ENCODE measurements around the gene ANKRD36C. TPM values are rescaled to one million over a fixed set of nuclear protein-coding genes. Genes with fewer than 3 reads are reported as not detected.
"Not testable (repeated sequence)": the region's sequence is repeated elsewhere in the genome, so short reads cannot be mapped to it uniquely, and the experiment has no call there.

The ANKRD36C gene
- total and polyA plus RNA-seq, 2 donors: 2.6 to 239 TPM

GRCh38 chr2:95930740-95931139, 60.9 kb downstream of the ANKRD36C start:
- H3K27ac ChIP-seq (ENCODE audit: low read depth); H3K4me1 ChIP-seq (ENCODE audit: insufficient read depth); H3K4me3 ChIP-seq (ENCODE audit: low read depth, low read length); H3K36me3 ChIP-seq (ENCODE audit: insufficient read depth); DNase-seq (ENCODE audit: extremely low spot score): not testable (repeated sequence)
- 93% methylated on average over 3 of the region's 3 CpGs for WGBS

- 78% methylated on average over 1 of the region's 1 CpG for WGBS
- not testable (repeated sequence) for H3K4me3 ChIP-seq (ENCODE audit: low read depth, low read length); DNase-seq (ENCODE audit: extremely low spot score); H3K36me3 ChIP-seq (ENCODE audit: insufficient read depth); H3K27ac ChIP-seq (ENCODE audit: low read depth); H3K4me1 ChIP-seq (ENCODE audit: insufficient read depth)
Measured at GRCh38 chr2:95917007-95917406, 74.6 kb downstream of the ANKRD36C start.

DNA sequence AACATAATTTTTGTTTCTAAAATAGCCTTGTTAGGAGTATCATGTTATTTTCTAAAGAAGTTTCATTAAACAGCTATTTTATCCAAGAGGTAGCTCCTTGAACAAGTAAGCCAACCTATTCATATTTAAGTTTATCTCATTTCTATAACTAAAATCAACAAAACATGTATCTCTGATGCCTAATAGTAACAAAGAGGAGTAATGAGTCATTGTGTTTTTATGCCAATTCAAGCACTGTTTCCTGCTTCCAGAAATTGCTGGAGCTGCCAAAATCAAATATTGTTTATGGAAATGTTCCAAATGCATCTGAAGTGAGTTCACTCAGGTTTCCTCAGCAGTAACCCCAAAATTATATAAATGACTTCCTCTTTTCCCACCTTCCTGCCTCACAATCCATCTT, 76.5 kb downstream of the ANKRD36C start:
- H3K27ac ChIP-seq (ENCODE audit: low read depth); H3K4me1 ChIP-seq (ENCODE audit: insufficient read depth); H3K36me3 ChIP-seq (ENCODE audit: insufficient read depth); H3K4me3 ChIP-seq (ENCODE audit: low read depth, low read length); DNase-seq (ENCODE audit: extremely low spot score): not testable (repeated sequence)

DNA sequence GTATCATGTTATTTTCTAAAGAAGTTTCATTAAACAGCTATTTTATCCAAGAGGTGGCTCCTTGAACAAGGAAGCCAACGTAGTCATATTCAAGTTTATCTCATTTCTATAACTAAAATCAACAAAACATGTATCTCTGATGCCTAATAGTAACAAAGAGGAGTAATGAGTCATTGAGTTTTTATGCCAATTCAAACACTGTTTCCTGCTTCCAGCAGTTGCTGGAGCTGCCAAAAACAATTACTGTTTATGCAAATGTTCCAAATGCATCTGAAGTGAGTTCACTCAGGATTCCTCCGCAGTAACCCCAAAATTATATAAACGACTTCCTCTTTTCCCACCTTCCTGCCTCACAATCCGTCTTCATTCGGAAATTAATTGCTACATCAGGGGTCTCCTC, 80.2 kb downstream of the ANKRD36C start:
- H3K27ac ChIP-seq (ENCODE audit: low read depth); H3K4me1 ChIP-seq (ENCODE audit: insufficient read depth); H3K4me3 ChIP-seq (ENCODE audit: low read depth, low read length); H3K36me3 ChIP-seq (ENCODE audit: insufficient read depth): not testable (repeated sequence)
- DNase-seq (ENCODE audit: extremely low spot score): peak; percentile 2
- 40% methylated on average over 5 of the region's 5 CpGs for WGBS

DNA sequence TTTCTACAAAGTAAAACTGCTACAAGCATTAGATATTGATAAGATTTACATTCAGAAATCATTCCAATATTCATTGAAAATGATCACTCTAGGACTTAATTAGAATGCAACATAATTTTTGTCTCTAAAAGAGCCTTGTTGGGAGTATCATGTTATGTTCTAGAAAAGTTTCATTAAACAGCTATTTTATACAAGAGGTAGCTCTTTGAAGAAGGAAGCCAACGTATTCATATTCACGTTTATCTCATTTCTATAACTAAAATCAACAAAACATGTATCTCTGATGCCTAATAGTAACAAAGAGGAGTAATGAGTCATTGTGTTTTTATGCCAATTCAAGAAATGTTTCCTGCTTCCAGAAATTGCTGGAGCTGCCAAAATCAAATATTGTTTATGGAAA, 97.2 kb downstream of the ANKRD36C start:
- not testable (repeated sequence) for H3K4me3 ChIP-seq (ENCODE audit: low read depth, low read length); H3K27ac ChIP-seq (ENCODE audit: low read depth); H3K36me3 ChIP-seq (ENCODE audit: insufficient read depth); DNase-seq (ENCODE audit: extremely low spot score); H3K4me1 ChIP-seq (ENCODE audit: insufficient read depth)
- 44% methylated on average over 2 of the region's 2 CpGs for WGBS

DNA sequence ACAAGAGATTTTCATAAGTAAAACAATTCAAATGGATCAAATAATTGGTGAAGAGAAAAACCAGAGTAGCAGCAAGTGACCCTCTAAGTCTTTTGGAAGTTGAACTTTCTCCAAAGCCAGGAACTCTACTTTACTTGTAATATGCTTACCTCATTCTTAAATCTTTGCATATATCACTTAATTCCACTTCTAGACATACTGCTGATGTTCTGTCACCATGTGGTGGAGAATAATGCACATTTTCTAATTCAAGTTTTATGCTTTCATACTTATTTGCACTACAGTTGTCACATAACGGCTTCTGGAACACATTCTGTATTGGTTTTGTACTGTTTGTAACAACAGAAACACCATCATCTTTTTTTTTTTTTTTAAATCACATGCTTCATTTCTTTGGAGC, 123.7 kb downstream of the ANKRD36C start:
- not testable (repeated sequence) for DNase-seq (ENCODE audit: extremely low spot score); H3K4me1 ChIP-seq (ENCODE audit: insufficient read depth); H3K27ac ChIP-seq (ENCODE audit: low read depth); H3K4me3 ChIP-seq (ENCODE audit: low read depth, low read length); H3K36me3 ChIP-seq (ENCODE audit: insufficient read depth)
- WGBS: 100% methylated on average over 1 of the region's 1 CpG

GRCh38 chr2:95867047-95867677, 124.5 kb downstream of the ANKRD36C start:
- not testable (repeated sequence) for H3K27ac ChIP-seq (ENCODE audit: low read depth); DNase-seq (ENCODE audit: extremely low spot score); H3K4me1 ChIP-seq (ENCODE audit: insufficient read depth); H3K36me3 ChIP-seq (ENCODE audit: insufficient read depth); H3K4me3 ChIP-seq (ENCODE audit: low read depth, low read length)
- no CpG with 5 or more reads among the region's 2 CpGs for WGBS

- not testable (repeated sequence) for H3K27ac ChIP-seq (ENCODE audit: low read depth); DNase-seq (ENCODE audit: extremely low spot score); H3K4me3 ChIP-seq (ENCODE audit: low read depth, low read length); H3K36me3 ChIP-seq (ENCODE audit: insufficient read depth); H3K4me1 ChIP-seq (ENCODE audit: insufficient read depth)
- WGBS: 93% methylated on average over 3 of the region's 3 CpGs
Measured at GRCh38 chr2:95862121-95862520, 129.5 kb downstream of the ANKRD36C start.

DNA sequence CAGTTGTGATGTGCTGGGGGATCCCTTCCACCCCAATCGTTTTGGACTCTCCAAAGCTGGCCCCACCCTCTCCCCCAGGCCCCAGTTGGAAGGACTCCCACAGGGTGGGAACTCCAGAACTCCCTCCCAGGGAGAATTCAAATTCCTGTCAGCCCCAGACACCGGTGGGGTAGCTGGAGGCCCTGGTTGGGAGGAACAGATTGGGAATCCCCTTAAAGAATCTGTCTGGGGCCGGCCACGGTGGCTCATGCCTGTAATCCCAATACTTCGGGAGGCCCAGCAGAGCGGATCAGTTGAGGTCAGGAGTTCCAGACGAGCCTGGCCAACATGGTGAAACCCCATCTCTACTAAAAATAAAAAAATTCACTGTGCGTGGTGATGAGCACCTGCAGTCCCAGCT, 155.5 kb downstream of the ANKRD36C start:
- Histone ChIP-seq H3K4me1 (ENCODE audit: insufficient read depth) (no peaks in the 10 kb centered on the region), H3K27ac (ENCODE audit: low read depth) (no peak overlapping the region), H3K4me3 (ENCODE audit: low read depth, low read length) (no peak overlapping the region), H3K36me3 (ENCODE audit: insufficient read depth) (no peaks in the 10 kb centered on the region)
- 95% methylated on average over 8 of the region's 8 CpGs for WGBS
- no peak for DNase-seq (ENCODE audit: extremely low spot score)

DNA sequence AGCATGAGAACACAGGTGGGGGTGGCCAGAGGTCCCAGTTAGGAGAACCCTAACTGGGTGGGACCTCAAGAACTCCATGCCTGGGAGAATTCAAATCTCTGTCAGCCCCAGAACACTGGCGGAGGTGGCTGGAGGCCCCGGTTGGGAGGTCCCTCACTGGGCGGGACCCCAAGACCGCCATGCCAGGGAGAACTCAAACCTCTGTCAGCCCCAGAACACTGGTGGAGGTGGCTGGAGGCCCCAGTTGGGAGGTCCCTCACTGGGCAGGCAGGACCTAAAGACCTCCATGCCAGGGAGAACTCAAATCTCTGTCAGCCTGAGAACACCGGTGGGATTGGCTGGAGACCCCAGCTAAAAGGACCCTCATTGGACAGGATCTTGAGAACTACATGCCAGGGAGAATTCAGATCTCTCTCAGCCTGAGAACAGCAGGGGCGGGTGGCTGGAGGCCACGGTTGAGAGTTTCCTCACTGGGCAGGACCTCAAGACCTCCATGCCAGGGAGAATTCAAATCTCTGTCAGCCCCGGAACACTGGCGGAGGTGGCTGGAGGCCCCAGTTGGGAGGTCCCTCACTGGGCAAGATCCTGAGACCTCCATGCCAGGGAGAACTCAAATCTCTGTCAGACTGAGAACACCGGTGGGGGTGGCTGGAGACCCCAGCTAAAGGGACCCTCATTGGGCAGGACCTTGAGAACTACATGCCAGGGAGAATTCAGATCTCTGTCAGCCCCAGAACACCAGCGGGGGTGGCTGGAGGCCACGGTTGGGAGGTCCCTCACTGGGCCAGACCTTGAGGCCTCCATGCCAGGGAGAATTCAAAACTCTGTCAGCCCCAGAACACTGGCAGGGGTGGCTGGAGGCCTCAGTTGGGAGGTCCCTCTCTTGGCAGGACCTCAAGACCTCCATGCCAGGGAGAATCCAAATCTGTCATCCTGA, 157.3 kb downstream of the ANKRD36C start:
- H3K36me3 ChIP-seq (ENCODE audit: insufficient read depth); H3K27ac ChIP-seq (ENCODE audit: low read depth); H3K4me1 ChIP-seq (ENCODE audit: insufficient read depth); H3K4me3 ChIP-seq (ENCODE audit: low read depth, low read length); DNase-seq (ENCODE audit: extremely low spot score): not testable (repeated sequence)
- WGBS: 98% methylated on average over 12 of the region's 12 CpGs

- H3K4me3 ChIP-seq (ENCODE audit: low read depth, low read length); H3K27ac ChIP-seq (ENCODE audit: low read depth); DNase-seq (ENCODE audit: extremely low spot score); H3K36me3 ChIP-seq (ENCODE audit: insufficient read depth); H3K4me1 ChIP-seq (ENCODE audit: insufficient read depth): not testable (repeated sequence)
- 93% methylated on average over 2 of the region's 3 CpGs for WGBS
Measured at GRCh38 chr2:95824218-95824617, 167.4 kb downstream of the ANKRD36C start.

GRCh38 chr2:95817521-95817920, 174.1 kb downstream of the ANKRD36C start:
- DNase-seq (ENCODE audit: extremely low spot score); H3K27ac ChIP-seq (ENCODE audit: low read depth); H3K36me3 ChIP-seq (ENCODE audit: insufficient read depth); H3K4me1 ChIP-seq (ENCODE audit: insufficient read depth); H3K4me3 ChIP-seq (ENCODE audit: low read depth, low read length): not testable (repeated sequence)
- 98% methylated on average over 2 of the region's 2 CpGs for WGBS

GRCh38 chr2:95813311-95813710, 178.3 kb downstream of the ANKRD36C start:
- H3K4me1 ChIP-seq (ENCODE audit: insufficient read depth); H3K4me3 ChIP-seq (ENCODE audit: low read depth, low read length); H3K27ac ChIP-seq (ENCODE audit: low read depth); H3K36me3 ChIP-seq (ENCODE audit: insufficient read depth); DNase-seq (ENCODE audit: extremely low spot score): not testable (repeated sequence)
- WGBS: 91% methylated on average over 1 of the region's 1 CpG

DNA sequence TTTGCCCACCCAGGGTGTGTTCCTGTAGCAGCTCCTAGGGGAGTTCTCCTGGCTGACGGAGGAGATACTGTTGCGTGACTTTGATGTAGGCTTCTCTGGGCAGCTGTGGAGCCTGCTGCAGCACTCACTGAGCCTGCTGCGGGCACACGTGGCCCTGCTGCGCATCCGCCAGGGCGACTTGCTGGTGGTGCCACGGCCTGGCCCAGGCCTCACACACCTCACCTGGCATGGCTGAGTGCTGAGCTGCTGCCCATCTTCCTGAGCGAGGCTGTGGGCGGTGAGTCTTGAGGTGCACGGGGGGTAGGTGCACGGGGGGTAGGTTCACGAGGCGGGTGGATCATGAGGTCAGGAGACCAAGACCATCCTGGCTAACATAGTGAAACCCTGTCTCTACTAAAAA, 191.7 kb downstream of the ANKRD36C start:
- Histone ChIP-seq H3K27ac (ENCODE audit: low read depth) (no peak overlapping the region), H3K36me3 (ENCODE audit: insufficient read depth) (no peaks in the 10 kb centered on the region), H3K4me1 (ENCODE audit: insufficient read depth) (no peaks in the 10 kb centered on the region), H3K4me3 (ENCODE audit: low read depth, low read length) (no peak overlapping the region)
- no peak for DNase-seq (ENCODE audit: extremely low spot score)
- 94% methylated on average over 14 of the region's 14 CpGs for WGBS

Data from urinary bladder (tissue), 4 donors.